Natural killer cell (primary cell): ENCODE results near the gene CCDC82. TPM values are rescaled to one million over a fixed set of nuclear protein-coding genes. Genes with fewer than 3 reads are reported as not detected.

Source experiments
- ATAC-seq, 3 donors: fragments of 150-1000 bp in 2 of 3; fragments of 200-7000 bp in 1 of 3; cut with Tn5 transposase; 1 replicate in 1 of 3; 2 replicates in 2 of 3; pipeline ENCODE4 v1.10.0; 2021; ENCODE audit warnings: mild to moderate bottlenecking in 2 of 3, moderate library complexity in 2 of 3
- DNase-seq, 2 donors: peaks; one replicate each; pipeline versions ENCODE4 v3.0.0 to v3.0.0-alpha.2; 2013 to 2021; ENCODE audit warnings: mixed read lengths in 1 of 2
- H3K27ac ChIP-seq: one replicate; pipeline ENCODE4 v1.5.1; 2013; ENCODE audit warnings: mild to moderate bottlenecking, low read length
- H3K27me3 ChIP-seq: one replicate; pipeline ENCODE4 v1.6.1; 2013; ENCODE audit warnings: low read length; ENCODE audit not compliant: control insufficient read depth, insufficient read depth
- H3K36me3 ChIP-seq: one replicate; pipeline ENCODE4 v1.6.1; 2013; ENCODE audit warnings: low read length; ENCODE audit not compliant: control insufficient read depth, insufficient read depth
- H3K4me1 ChIP-seq: one replicate; pipeline ENCODE4 v1.6.1; 2013; ENCODE audit warnings: low read length; ENCODE audit not compliant: control insufficient read depth, insufficient read depth
- H3K4me3 ChIP-seq: one replicate; pipeline ENCODE4 v1.5.1; 2013; ENCODE audit warnings: low read length
- H3K9me3 ChIP-seq: one replicate; pipeline ENCODE4 v1.6.1; 2013; ENCODE audit warnings: low read length; ENCODE audit not compliant: control insufficient read depth, insufficient read depth
- H3K27ac Mint-ChIP-seq, 2 donors: one replicate each; pipeline ENCODE4 v1.8.0; 2022; ENCODE audit warnings: mild to moderate bottlenecking in 2 of 2, mixed read lengths in 2 of 2, moderate library complexity in 1 of 2
- H3K27me3 Mint-ChIP-seq, 2 donors: one replicate each; pipeline ENCODE4 v1.8.0; 2022; ENCODE audit warnings: low read depth in 2 of 2, mixed read lengths in 2 of 2
- H3K36me3 Mint-ChIP-seq: one replicate; pipeline ENCODE4 v1.8.0; 2022; ENCODE audit warnings: mixed read lengths
- H3K4me1 Mint-ChIP-seq, 2 donors: one replicate each; pipeline ENCODE4 v1.8.0; 2022; ENCODE audit warnings: mixed read lengths in 2 of 2
- H3K4me3 Mint-ChIP-seq: one replicate; pipeline ENCODE4 v1.8.0; 2022; ENCODE audit warnings: mild to moderate bottlenecking, moderate library complexity, mixed read lengths
- H3K9me3 Mint-ChIP-seq, 2 donors: one replicate each; pipeline ENCODE4 v1.8.0; 2022; ENCODE audit warnings: mixed read lengths in 2 of 2
- WGBS: methylation state at CpG from one replicate; pipeline ENCODE4 v1.1.7; 2013; ENCODE audit warnings: missing lambda C conversion rate; ENCODE audit not compliant: insufficient coverage; 5-methylcytosine and 5-hydroxymethylcytosine counted together
- intact Hi-C: fragments of 100-400 bp; cut with micrococcal nuclease; formaldehyde crosslinking; loops from one replicate; pipeline ENCODE4 v1.14.2; 2022
- total RNA-seq, 4 donors: library from RNA; stranded (reverse); fragments of 120-200 nt in 1 of 4; gene quantifications; one replicate each; pipeline versions ENCODE4 v1.2.3 to v1.2.4, GENCODE V29; 2013 to 2022
- TF ChIP-seq, protein P1 (sequence below): fragments of 200-600 bp; IDR thresholded peaks from one replicate; pipeline ENCODE4 v1.8.0; 2022; ENCODE audit warnings: antibody characterized with exemption

CCDC82 gene
- total RNA-seq, 3 donors from 2014 or later (not counting 1 experiment from before 2014, with no cell fraction given): 36.2 to 42.1 (median 38.0) TPM

DNA sequence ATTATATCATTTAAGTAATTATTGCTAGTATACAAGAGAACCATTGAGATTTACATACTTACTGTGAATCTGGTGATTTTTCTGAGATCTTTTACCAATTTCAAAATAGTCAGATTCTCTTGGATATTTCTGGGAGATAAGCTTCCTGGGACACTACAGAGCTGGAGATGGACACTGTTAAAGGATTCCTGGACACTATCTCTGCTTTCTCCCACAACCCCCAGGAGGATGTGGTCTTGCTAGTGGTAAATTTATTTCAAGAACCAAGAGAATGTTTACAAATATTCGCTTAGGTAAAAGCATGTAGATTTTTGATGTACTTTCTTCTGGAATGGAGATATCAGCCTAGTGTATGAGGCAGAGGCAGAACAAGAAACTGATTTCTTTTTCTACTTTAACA is 12.9 kb downstream of the CCDC82 start:
- Mint-ChIP-seq H3K4me1 (peaks cover 14 to 20% of the 10 kb centered on the region in 2 donors), H3K27ac (no peak overlapping the region), H3K27me3 (no peaks in the 10 kb centered on the region), H3K36me3 (peaks cover 6% of the 10 kb centered on the region), H3K4me3 (no peak overlapping the region), H3K9me3 (no peaks in the 10 kb centered on the region)
- no peak overlapping the region for H3K27ac ChIP-seq
- WGBS: no CpG with 5 or more reads among the region's 1 CpG
- H3K4me3 ChIP-seq: no peak overlapping the region
- TF ChIP-seq, protein P1, sequence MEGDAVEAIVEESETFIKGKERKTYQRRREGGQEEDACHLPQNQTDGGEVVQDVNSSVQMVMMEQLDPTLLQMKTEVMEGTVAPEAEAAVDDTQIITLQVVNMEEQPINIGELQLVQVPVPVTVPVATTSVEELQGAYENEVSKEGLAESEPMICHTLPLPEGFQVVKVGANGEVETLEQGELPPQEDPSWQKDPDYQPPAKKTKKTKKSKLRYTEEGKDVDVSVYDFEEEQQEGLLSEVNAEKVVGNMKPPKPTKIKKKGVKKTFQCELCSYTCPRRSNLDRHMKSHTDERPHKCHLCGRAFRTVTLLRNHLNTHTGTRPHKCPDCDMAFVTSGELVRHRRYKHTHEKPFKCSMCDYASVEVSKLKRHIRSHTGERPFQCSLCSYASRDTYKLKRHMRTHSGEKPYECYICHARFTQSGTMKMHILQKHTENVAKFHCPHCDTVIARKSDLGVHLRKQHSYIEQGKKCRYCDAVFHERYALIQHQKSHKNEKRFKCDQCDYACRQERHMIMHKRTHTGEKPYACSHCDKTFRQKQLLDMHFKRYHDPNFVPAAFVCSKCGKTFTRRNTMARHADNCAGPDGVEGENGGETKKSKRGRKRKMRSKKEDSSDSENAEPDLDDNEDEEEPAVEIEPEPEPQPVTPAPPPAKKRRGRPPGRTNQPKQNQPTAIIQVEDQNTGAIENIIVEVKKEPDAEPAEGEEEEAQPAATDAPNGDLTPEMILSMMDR: no peak
- no peak for ATAC-seq
- DNase-seq: no peak
- H3K9me3 ChIP-seq: no peaks in the 10 kb centered on the region
- no peaks in the 10 kb centered on the region for H3K27me3 ChIP-seq
- intact Hi-C loops: no loop called here
- no peaks in the 10 kb centered on the region for H3K4me1 ChIP-seq
- H3K36me3 ChIP-seq: peaks cover 39% of the 10 kb centered on the region

DNA sequence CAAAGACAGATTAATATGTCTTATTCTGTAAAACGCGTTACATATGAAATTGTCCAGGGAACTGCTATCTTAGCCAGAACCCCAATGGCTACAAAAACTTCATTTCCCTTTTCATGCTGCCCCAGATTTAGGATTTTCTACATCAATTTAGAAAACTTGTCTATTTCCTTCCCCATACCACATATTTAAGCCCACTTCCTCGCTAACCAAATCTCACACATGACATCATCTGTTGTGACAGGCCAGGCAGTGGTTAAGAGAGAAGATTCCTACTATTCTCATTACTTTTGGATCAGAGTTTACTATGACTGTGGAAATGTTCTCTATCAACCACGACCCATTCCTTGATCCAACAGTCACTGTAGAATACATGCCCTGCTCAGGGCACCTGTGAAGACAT is 15.9 kb downstream of the CCDC82 start:
- Histone ChIP-seq H3K4me3 (no peak overlapping the region), H3K27ac (no peak overlapping the region), H3K36me3 (peaks cover 26% of the 10 kb centered on the region), H3K4me1 (no peaks in the 10 kb centered on the region), H3K9me3 (no peaks in the 10 kb centered on the region), H3K27me3 (no peaks in the 10 kb centered on the region)
- H3K36me3 Mint-ChIP-seq: peaks cover 13% of the 10 kb centered on the region
- H3K9me3 Mint-ChIP-seq: no peaks in the 10 kb centered on the region
- H3K27me3 Mint-ChIP-seq: no peaks in the 10 kb centered on the region
- peak overlapping the region; percentile 6 to 73 for H3K27ac Mint-ChIP-seq
- H3K4me3 Mint-ChIP-seq: no peak overlapping the region
- ATAC-seq (peak in 1 of 3 donors; percentile 45), DNase-seq (no peak)
- TF ChIP-seq, protein P1: no peak
- intact Hi-C loops: no loop called here
- peaks cover 8 to 14% of the 10 kb centered on the region in 2 donors for H3K4me1 Mint-ChIP-seq
- 100% methylated on average over 2 of the region's 4 CpGs for WGBS

DNA sequence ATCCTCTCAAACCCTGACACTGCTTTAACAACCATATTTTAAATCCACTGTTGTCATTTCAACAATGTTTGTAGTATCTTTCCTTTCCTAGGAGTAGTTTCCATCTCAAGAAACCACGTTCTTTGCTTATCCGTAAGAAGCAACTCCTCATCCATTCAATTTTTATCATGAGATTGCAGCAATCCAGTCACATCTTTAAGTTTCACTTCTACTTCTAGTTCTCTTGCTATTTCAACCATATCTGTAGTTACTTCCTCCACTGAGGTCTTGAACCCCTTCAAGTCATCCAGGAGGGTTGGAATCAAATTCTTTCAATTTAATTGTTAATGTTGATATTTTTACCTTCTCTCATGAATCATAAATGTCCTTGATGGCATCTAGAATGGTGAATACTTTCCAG is 22.4 kb downstream of the CCDC82 start:
- Histone ChIP-seq H3K36me3 (peaks cover 45% of the 10 kb centered on the region), H3K27ac (no peak overlapping the region), H3K4me3 (no peak overlapping the region), H3K27me3 (no peaks in the 10 kb centered on the region), H3K4me1 (no peaks in the 10 kb centered on the region), H3K9me3 (no peaks in the 10 kb centered on the region)
- WGBS: 38% methylated on average over 2 of the region's 2 CpGs
- H3K27ac Mint-ChIP-seq: peak overlapping the region in 1 of 2 donors; percentile 40
- intact Hi-C loops: no loop called here
- ATAC-seq (no peak), DNase-seq (no peak)
- H3K9me3 Mint-ChIP-seq: no peaks in the 10 kb centered on the region
- TF ChIP-seq, protein P1: no peak
- H3K27me3 Mint-ChIP-seq: no peaks in the 10 kb centered on the region
- no peak overlapping the region for H3K4me3 Mint-ChIP-seq
- H3K36me3 Mint-ChIP-seq: peaks cover 15% of the 10 kb centered on the region
- no peaks in the 10 kb centered on the region for H3K4me1 Mint-ChIP-seq

DNA sequence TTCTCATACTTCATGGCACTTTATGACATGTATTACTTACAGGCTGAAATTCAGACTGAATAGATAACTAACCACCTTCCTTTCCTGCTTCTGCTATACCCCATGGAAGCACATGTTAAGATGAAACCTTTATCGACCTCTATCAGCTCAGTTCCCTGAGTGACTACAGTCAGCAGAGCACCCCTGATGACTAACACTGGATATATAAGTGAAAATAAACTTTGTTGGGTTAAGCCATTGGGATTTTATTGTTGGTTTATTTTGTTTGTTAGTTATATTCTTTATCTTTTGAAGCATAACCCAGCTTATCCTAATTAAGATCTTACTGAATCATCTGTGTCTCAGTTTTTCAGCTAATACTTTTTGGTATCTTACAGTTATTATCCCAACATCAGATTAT is 23.7 kb downstream of the CCDC82 start:
- Histone ChIP-seq H3K27ac (no peak overlapping the region), H3K4me1 (no peaks in the 10 kb centered on the region), H3K36me3 (peaks cover 44% of the 10 kb centered on the region), H3K9me3 (no peaks in the 10 kb centered on the region), H3K27me3 (no peaks in the 10 kb centered on the region), H3K4me3 (no peak overlapping the region)
- WGBS: 100% methylated on average over 1 of the region's 1 CpG
- no peak for DNase-seq
- ATAC-seq: no peak
- no peaks in the 10 kb centered on the region for H3K9me3 Mint-ChIP-seq
- intact Hi-C loops: no loop called here
- TF ChIP-seq, protein P1: no peak
- H3K4me1 Mint-ChIP-seq: no peaks in the 10 kb centered on the region
- H3K27me3 Mint-ChIP-seq: no peaks in the 10 kb centered on the region
- H3K36me3 Mint-ChIP-seq: peaks cover 15% of the 10 kb centered on the region
- H3K4me3 Mint-ChIP-seq: no peak overlapping the region
- no peak overlapping the region for H3K27ac Mint-ChIP-seq
